Panc1 (cell line): ENCODE measurements around the gene LIN28B.

ENCODE experiments used
- CTCF ChIP-seq: fragments of 450-650 bp; IDR thresholded peaks from 2 replicates; pipeline ENCODE4 v1.5.1; 2017; ENCODE audit warnings: mild to moderate bottlenecking
- POLR2AphosphoS5 ChIP-seq: IDR thresholded peaks from 2 replicates; pipeline ENCODE4 v1.6.1; 2012; ENCODE audit warnings: mild to moderate bottlenecking, low read depth, low read length, moderate library complexity
- REST ChIP-seq, 2 experiments: IDR thresholded peaks; 2 replicates each; pipeline ENCODE4 v1.6.1; 2011 to 2012; ENCODE audit warnings: low read depth in 2 of 2, control low read depth in 1 of 2, low read length in 1 of 2, mild to moderate bottlenecking in 1 of 2, moderate library complexity in 1 of 2; ENCODE audit not compliant: insufficient read depth in 1 of 2
- SIN3A ChIP-seq: IDR thresholded peaks from 2 replicates; pipeline ENCODE4 v1.6.1; 2012; ENCODE audit warnings: low read depth, mild to moderate bottlenecking, low read length, moderate library complexity, borderline replicate concordance; ENCODE audit not compliant: insufficient read depth
- TCF7L2 ChIP-seq: IDR thresholded peaks from 2 replicates; pipeline ENCODE4 v1.6.1; 2011; ENCODE audit warnings: mild to moderate bottlenecking, low read depth, low read length, inconsistent platforms

- TF ChIP-seq REST (IDR thresholded peaks at IDR 0.05; ENCODE audit: insufficient read depth in 1 of 2, low read depth in 2 of 2, low read length in 1 of 2) (no peak), CTCF (no peak), POLR2AphosphoS5 (no peak), SIN3A (no peak), TCF7L2 (no peak)
These were observed 100.3 kb downstream of the LIN28B start for GRCh38 chr6:105057160-105057559.
